ENCODE measurements around the gene DNAJC16. TPM values are rescaled to one million over a fixed set of nuclear protein-coding genes. Genes with fewer than 3 reads are reported as not detected.

DNAJC16 gene
- total RNA-seq, 1 donor from 2014 or later, result 35.9 TPM

DNA sequence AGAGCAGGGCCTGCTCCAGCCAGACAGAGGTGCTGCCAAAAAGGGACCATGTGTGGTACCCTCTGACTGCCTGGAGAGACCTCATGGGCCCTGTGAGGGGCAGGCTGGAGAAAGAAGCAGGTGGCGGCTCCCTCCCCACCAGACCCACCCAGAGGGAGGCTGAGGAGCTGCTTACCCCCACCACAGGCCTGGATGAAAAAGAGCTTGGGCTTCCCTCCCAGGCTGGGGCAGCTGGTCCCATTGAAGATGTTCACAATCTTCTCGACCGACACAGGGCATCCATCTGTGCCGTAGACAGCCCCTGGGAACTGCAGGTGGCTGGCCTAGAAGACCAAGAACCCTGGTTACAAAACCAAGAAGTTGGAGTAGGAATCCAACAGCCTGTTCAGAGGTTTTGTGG, 22.2 kb upstream of the DNAJC16 start:
- no peaks in the 10 kb centered on the region for H3K27me3 Mint-ChIP-seq
- no peak for DNase-seq
- no peak overlapping the region for H3K27ac Mint-ChIP-seq
- intact Hi-C loops (cut with micrococcal nuclease), result loop anchor here (5.0 kb wide), 1 partner anchor 377 kb away; no protein-coding TSS in a partner anchor
- H3K4me1 Mint-ChIP-seq, result peaks cover 9% of the 10 kb centered on the region
- H3K4me3 Mint-ChIP-seq, result no peak overlapping the region
- POLR2A ChIA-PET, result no interaction called here
- CTCF ChIA-PET, result no interaction called here
- ATAC-seq (ENCODE audit: low read depth), result no peak
- TF ChIP-seq, protein P1, sequence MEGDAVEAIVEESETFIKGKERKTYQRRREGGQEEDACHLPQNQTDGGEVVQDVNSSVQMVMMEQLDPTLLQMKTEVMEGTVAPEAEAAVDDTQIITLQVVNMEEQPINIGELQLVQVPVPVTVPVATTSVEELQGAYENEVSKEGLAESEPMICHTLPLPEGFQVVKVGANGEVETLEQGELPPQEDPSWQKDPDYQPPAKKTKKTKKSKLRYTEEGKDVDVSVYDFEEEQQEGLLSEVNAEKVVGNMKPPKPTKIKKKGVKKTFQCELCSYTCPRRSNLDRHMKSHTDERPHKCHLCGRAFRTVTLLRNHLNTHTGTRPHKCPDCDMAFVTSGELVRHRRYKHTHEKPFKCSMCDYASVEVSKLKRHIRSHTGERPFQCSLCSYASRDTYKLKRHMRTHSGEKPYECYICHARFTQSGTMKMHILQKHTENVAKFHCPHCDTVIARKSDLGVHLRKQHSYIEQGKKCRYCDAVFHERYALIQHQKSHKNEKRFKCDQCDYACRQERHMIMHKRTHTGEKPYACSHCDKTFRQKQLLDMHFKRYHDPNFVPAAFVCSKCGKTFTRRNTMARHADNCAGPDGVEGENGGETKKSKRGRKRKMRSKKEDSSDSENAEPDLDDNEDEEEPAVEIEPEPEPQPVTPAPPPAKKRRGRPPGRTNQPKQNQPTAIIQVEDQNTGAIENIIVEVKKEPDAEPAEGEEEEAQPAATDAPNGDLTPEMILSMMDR (IDR thresholded peaks at IDR 0.05), result no peak
- H3K9me3 Mint-ChIP-seq, result no peaks in the 10 kb centered on the region
- H3K36me3 Mint-ChIP-seq (ENCODE audit: low read depth), result peaks cover 59% of the 10 kb centered on the region

DNA sequence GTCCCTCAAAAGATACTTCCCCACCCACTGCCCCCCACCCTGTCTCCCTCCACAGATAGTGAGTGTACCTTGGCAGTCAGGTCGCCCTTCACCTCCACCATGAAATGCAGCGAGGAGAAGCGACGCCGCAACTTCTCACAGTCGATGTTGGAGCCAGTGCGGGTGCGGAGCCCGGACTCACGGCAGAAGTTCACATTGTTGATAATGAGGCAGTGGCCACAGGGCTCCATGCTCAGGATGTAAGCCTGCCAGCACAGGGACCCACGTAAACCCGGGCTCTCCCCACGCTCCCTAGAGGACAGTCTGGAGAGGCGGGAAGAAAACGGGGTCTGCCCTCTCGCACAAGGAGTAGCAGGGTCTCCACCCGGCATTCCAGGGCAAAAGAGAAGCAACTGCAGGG, 19.8 kb upstream of the DNAJC16 start:
- H3K4me3 Mint-ChIP-seq, result no peak overlapping the region
- ATAC-seq (ENCODE audit: low read depth) (no peak), DNase-seq (no peak)
- TF ChIP-seq, protein P1 (IDR thresholded peaks at IDR 0.05), result no peak
- POLR2A ChIA-PET, result no interaction called here
- H3K9me3 Mint-ChIP-seq, result no peaks in the 10 kb centered on the region
- H3K4me1 Mint-ChIP-seq, result peaks cover 9% of the 10 kb centered on the region
- no peak overlapping the region for H3K27ac Mint-ChIP-seq
- intact Hi-C loops (cut with micrococcal nuclease), result no loop called here
- peaks cover 61% of the 10 kb centered on the region for H3K36me3 Mint-ChIP-seq (ENCODE audit: low read depth)
- no peaks in the 10 kb centered on the region for H3K27me3 Mint-ChIP-seq
- CTCF ChIA-PET, result no interaction called here

- DNase-seq, result no peak
- TF ChIP-seq, protein P1 (IDR thresholded peaks at IDR 0.05), result no peak
- POLR2A ChIA-PET, result no interaction called here
- H3K27me3 Mint-ChIP-seq, result no peaks in the 10 kb centered on the region
- intact Hi-C loops (cut with micrococcal nuclease), result no loop called here
- H3K4me3 Mint-ChIP-seq, result no peak overlapping the region
- H3K27ac Mint-ChIP-seq, result no peak overlapping the region
- no peaks in the 10 kb centered on the region for H3K9me3 Mint-ChIP-seq
- peaks cover 9% of the 10 kb centered on the region for H3K4me1 Mint-ChIP-seq
- ATAC-seq (ENCODE audit: low read depth), result no peak
- CTCF ChIA-PET, result no interaction called here
- H3K36me3 Mint-ChIP-seq (ENCODE audit: low read depth), result peaks cover 62% of the 10 kb centered on the region
Observed at GRCh38 chr1:15507278-15507677, 19.4 kb upstream of the DNAJC16 start.

DNA sequence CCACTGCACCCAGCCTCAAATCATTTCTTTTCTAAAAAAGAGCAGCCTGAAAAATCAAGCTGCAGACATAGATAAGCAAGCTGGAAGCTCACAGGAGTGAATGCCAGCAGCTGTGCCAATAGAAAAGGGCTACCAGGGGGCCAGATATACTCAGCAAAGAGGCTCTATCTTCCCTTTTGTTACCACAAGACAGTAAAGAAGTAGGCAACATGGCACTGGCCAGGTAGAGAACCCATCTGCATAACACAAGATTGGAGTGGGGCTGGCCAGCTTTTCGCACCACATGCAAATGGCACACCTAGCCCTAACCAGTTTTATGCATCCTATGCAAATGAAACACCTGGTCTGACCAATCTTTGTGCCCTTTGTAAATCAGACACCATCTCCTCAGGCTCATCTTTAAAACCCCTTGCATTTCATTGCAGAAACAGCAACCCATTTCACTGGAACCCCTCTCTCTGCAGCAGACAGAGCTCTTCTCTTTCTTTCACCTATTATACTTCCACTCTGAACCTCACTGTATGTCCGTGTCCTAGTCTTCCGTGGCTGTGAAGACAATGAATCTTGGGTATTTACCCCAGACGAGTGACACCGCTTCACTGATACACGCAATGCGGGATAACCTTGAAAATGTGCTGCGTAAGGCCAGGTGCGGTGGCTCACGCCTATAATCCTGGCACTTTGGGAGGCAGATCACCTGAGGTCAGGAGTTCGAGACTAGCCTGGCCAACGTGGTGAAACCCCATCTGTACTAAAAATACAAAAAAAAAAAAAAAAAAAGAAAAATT, 17.8 kb upstream of the DNAJC16 start:
- peaks cover 55% of the 10 kb centered on the region for H3K36me3 Mint-ChIP-seq (ENCODE audit: low read depth)
- H3K27ac Mint-ChIP-seq, result no peak overlapping the region
- intact Hi-C loops (cut with micrococcal nuclease), result no loop called here

DNA sequence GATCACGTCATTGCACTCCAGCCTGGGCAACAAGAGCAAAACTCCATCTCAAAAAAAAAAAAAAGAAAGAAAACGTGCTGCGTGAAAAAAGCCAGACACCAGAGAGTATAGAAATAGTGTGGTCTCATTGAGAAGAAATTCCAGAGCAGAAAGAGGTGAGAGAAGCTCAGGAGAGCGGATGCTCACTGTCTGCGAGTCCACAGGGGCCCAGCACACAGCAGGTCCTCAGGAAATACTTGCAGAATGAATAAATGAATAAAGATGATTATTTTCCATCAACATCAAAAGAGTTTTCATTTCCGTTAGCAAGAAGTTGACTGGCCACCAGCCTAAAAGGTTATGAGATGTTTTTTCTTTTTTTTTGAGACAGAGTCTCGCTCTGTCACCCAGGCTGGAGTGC, 17.1 kb upstream of the DNAJC16 start:
- TF ChIP-seq, protein P1 (IDR thresholded peaks at IDR 0.05), result no peak
- no peak for DNase-seq
- Mint-ChIP-seq H3K27me3 (no peaks in the 10 kb centered on the region), H3K9me3 (no peaks in the 10 kb centered on the region), H3K4me3 (no peak overlapping the region), H3K36me3 (ENCODE audit: low read depth) (peaks cover 55% of the 10 kb centered on the region), H3K4me1 (peaks cover 12% of the 10 kb centered on the region), H3K27ac (no peak overlapping the region)
- ChIA-PET CTCF (no interaction called here), POLR2A (no interaction called here)
- ATAC-seq (ENCODE audit: low read depth), result no peak
- intact Hi-C loops (cut with micrococcal nuclease), result no loop called here

More for the DNA sequence above, 17.8 kb upstream of the DNAJC16 start:
- DNase-seq, result no peak
- no peaks in the 10 kb centered on the region for H3K27me3 Mint-ChIP-seq
- ChIA-PET POLR2A (interaction anchor here (0.6 kb wide), 1 partner anchor 12 kb away, joined by 6 read pairs; no protein-coding TSS in a partner anchor), CTCF (no interaction called here)
- no peaks in the 10 kb centered on the region for H3K9me3 Mint-ChIP-seq
- ATAC-seq (ENCODE audit: low read depth), result no peak
- TF ChIP-seq, protein P1 (IDR thresholded peaks at IDR 0.05), result no peak
- peaks cover 9% of the 10 kb centered on the region for H3K4me1 Mint-ChIP-seq
- no peak overlapping the region for H3K4me3 Mint-ChIP-seq

Measured in activated B cell treated with CpG ODN at 0.5 μM for 24 hours (primary cell).